GM21515 (cell line): ENCODE data around the gene SRPK3.
"Not testable (repeated sequence)": the region's sequence is repeated elsewhere in the genome, so short reads cannot be mapped to it uniquely, and the experiment has no call there.

ENCODE experiments used
- ATAC-seq: cut with Tn5 transposase; IDR thresholded peaks from one replicate; pipeline ENCODE4 v1.9.1; 2021; ENCODE audit not compliant: unreplicated experiment

SRPK3 gene

GRCh38 chrX:153744210-153745066 lies 36.4 kb upstream of the SRPK3 start:
- no peak for ATAC-seq

GRCh38 chrX:153745067-153745433 lies 35.8 kb upstream of the SRPK3 start:
- not testable (repeated sequence) for ATAC-seq

GRCh38 chrX:153746359-153746758 lies 34.5 kb upstream of the SRPK3 start:
- no peak for ATAC-seq

- ATAC-seq: not testable (repeated sequence)
Observed at GRCh38 chrX:153746991-153747390, 33.9 kb upstream of the SRPK3 start.

GRCh38 chrX:153749017-153749416 lies 31.8 kb upstream of the SRPK3 start:
- not testable (repeated sequence) for ATAC-seq

GRCh38 chrX:153750127-153750774 lies 30.6 kb upstream of the SRPK3 start:
- ATAC-seq: no peak

GRCh38 chrX:153755136-153755535 lies 25.7 kb upstream of the SRPK3 start:
- ATAC-seq: no peak

- no peak for ATAC-seq
Observed at GRCh38 chrX:153761863-153762262, 19.0 kb upstream of the SRPK3 start.

GRCh38 chrX:153762626-153763173 lies 18.1 kb upstream of the SRPK3 start:
- ATAC-seq: no peak

GRCh38 chrX:153763298-153763932 lies 17.4 kb upstream of the SRPK3 start:
- no peak for ATAC-seq

GRCh38 chrX:153763989-153764755 lies 16.7 kb upstream of the SRPK3 start, which contains the start of gene PLXNB3:
TSS of gene PLXNB3 (plus strand) at chrX:153764249. CDS start at chrX:153765536, 1,287 bp downstream.
- no peak for ATAC-seq

GRCh38 chrX:153764786-153765137 lies 16.1 kb upstream of the SRPK3 start:
- no peak for ATAC-seq

- ATAC-seq: no peak
Observed at GRCh38 chrX:153765138-153766079, 15.4 kb upstream of the SRPK3 start.

GRCh38 chrX:153766098-153766817 lies 14.6 kb upstream of the SRPK3 start:
- no peak for ATAC-seq

- ATAC-seq: no peak
Observed at GRCh38 chrX:153766871-153767673, 13.8 kb upstream of the SRPK3 start.

- no peak for ATAC-seq
Observed at GRCh38 chrX:153767674-153768055, 13.2 kb upstream of the SRPK3 start.

- ATAC-seq: no peak
Observed at GRCh38 chrX:153768311-153769157, 12.3 kb upstream of the SRPK3 start.
